Measurements from ENCODE around the gene TOMM20. TPM values are rescaled to one million over a fixed set of nuclear protein-coding genes. Genes with fewer than 3 reads are reported as not detected.
A peak's percentile ranks its signal among the peaks of the same experiment; 100 is the strongest.

TOMM20 gene
- total RNA-seq, result 150 and 154 TPM in 2 replicates
- long read RNA-seq, transcript TOMM20-201 (5 exons, 3,387 nt), result major isoform, 395 of 426 reads
- long read RNA-seq, partial matches to known transcripts, result 8 of 426 reads
- long read RNA-seq, other reads (novel, unspliced or antisense), result 23 of 426 reads

- H3K9me3 Mint-ChIP-seq, result no peaks in the 10 kb centered on the region
- DNase-seq (ENCODE audit: low read depth, low spot score), result peak; percentile 88
- H3K4me1 Mint-ChIP-seq, result peaks cover 34% of the 10 kb centered on the region
- peaks cover 22% of the 10 kb centered on the region for H3K36me3 Mint-ChIP-seq (ENCODE audit: low read depth)
- TF ChIP-seq CTCF (conservative IDR thresholded peaks at IDR 0.05), result no peak
- no peaks in the 10 kb centered on the region for H3K27me3 Mint-ChIP-seq (ENCODE audit: low read depth)
- peak within 1 kb of the TSS; percentile 99 for H3K27ac Mint-ChIP-seq (ENCODE audit: unreplicated experiment)
- H3K4me3 Mint-ChIP-seq, result peak within 1 kb of the TSS; percentile 99
Observed at GRCh38 chr1:235128456-235129328, at the start of gene TOMM20. Gene TOMM20, minus strand, starts transcription at chr1:235128837. Its CDS starts 122 bp downstream, at chr1:235128715.

GRCh38 chr1:235176486-235176885, 47.8 kb upstream of the TOMM20 start:
- peaks cover 10% of the 10 kb centered on the region for H3K36me3 Mint-ChIP-seq (ENCODE audit: low read depth)
- peak overlapping the region; percentile 78 for H3K27ac Mint-ChIP-seq (ENCODE audit: unreplicated experiment)
- H3K9me3 Mint-ChIP-seq, result no peaks in the 10 kb centered on the region
- TF ChIP-seq CTCF (conservative IDR thresholded peaks at IDR 0.05), result no peak
- no peak overlapping the region for H3K4me3 Mint-ChIP-seq
- no peak for DNase-seq (ENCODE audit: low read depth, low spot score)
- no peaks in the 10 kb centered on the region for H3K4me1 Mint-ChIP-seq
- no peaks in the 10 kb centered on the region for H3K27me3 Mint-ChIP-seq (ENCODE audit: low read depth)

GRCh38 chr1:235169986-235170385, 41.3 kb upstream of the TOMM20 start:
- no peak for DNase-seq (ENCODE audit: low read depth, low spot score)
- no peak for TF ChIP-seq CTCF (conservative IDR thresholded peaks at IDR 0.05)
- no peaks in the 10 kb centered on the region for H3K4me1 Mint-ChIP-seq
- no peak overlapping the region for H3K4me3 Mint-ChIP-seq
- H3K27me3 Mint-ChIP-seq (ENCODE audit: low read depth), result no peaks in the 10 kb centered on the region
- H3K27ac Mint-ChIP-seq (ENCODE audit: unreplicated experiment), result no peak overlapping the region
- no peaks in the 10 kb centered on the region for H3K9me3 Mint-ChIP-seq
- H3K36me3 Mint-ChIP-seq (ENCODE audit: low read depth), result peaks cover 9% of the 10 kb centered on the region

- no peaks in the 10 kb centered on the region for H3K27me3 Mint-ChIP-seq (ENCODE audit: low read depth)
- H3K4me1 Mint-ChIP-seq, result no peaks in the 10 kb centered on the region
- H3K36me3 Mint-ChIP-seq (ENCODE audit: low read depth), result peaks cover 8% of the 10 kb centered on the region
- H3K27ac Mint-ChIP-seq (ENCODE audit: unreplicated experiment), result no peak overlapping the region
- H3K9me3 Mint-ChIP-seq, result no peaks in the 10 kb centered on the region
- no peak overlapping the region for H3K4me3 Mint-ChIP-seq
- no peak for DNase-seq (ENCODE audit: low read depth, low spot score)
- TF ChIP-seq CTCF (conservative IDR thresholded peaks at IDR 0.05), result no peak
Observed at GRCh38 chr1:235168375-235168774, 39.7 kb upstream of the TOMM20 start.

GRCh38 chr1:235161685-235162327, 33.2 kb upstream of the TOMM20 start:
- DNase-seq (ENCODE audit: low read depth, low spot score), result no peak
- Mint-ChIP-seq H3K9me3 (no peaks in the 10 kb centered on the region), H3K4me3 (peak overlapping the region; percentile 97), H3K27me3 (ENCODE audit: low read depth) (no peaks in the 10 kb centered on the region), H3K4me1 (peaks cover 22% of the 10 kb centered on the region), H3K27ac (ENCODE audit: unreplicated experiment) (peak overlapping the region; percentile 44), H3K36me3 (ENCODE audit: low read depth) (peaks cover 2% of the 10 kb centered on the region)
- TF ChIP-seq CTCF (conservative IDR thresholded peaks at IDR 0.05), result no peak
